CD1c-positive myeloid dendritic cell (primary cell): ENCODE results near the gene LHX4.

ENCODE experiments used
- DNase-seq: peaks from one replicate; pipeline ENCODE4 v3.0.0-alpha.2; 2016; ENCODE audit errors: extremely low spot score

Gene LHX4

DNA sequence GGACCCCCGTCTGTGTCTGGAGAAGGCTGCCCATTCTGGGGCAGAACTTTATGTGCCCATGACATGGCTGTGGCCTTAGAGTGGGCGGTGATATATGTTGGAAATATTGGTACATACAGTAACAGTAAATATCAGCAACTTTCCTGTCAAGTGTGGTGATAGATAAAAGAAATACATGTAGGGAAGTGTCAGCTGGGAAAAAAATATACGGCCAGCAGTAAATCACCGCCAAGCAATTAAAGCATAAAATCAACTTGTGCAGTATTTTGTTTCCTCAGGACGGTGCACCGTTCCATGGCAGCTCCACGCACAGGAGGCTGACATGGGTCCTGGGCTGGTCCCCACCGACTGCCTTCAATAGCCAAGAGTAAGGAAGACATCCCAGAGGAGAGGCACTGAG lies 27.4 kb downstream of the LHX4 start:
- DNase-seq = no peak

DNA sequence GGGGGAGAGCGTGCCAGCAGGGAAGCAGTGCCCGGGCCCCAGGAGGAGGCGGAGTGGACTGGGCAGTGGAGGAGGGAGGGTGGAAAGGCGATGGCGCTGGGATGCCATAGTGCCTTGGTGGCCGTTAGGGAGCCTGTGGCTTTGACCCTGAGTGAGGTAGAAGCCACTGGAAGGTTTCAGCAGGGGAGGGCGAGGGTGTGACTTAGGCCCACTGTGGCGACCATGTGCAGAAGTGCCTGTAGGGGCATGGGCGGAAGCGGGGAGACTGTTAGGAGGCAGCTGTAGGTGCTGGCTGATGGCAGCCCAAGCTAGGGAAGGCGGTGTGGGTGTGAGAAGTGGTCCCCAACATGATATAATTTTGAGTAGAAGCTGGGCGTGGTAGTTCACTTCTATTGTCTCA lies 28.2 kb downstream of the LHX4 start:
- DNase-seq = no peak

DNA sequence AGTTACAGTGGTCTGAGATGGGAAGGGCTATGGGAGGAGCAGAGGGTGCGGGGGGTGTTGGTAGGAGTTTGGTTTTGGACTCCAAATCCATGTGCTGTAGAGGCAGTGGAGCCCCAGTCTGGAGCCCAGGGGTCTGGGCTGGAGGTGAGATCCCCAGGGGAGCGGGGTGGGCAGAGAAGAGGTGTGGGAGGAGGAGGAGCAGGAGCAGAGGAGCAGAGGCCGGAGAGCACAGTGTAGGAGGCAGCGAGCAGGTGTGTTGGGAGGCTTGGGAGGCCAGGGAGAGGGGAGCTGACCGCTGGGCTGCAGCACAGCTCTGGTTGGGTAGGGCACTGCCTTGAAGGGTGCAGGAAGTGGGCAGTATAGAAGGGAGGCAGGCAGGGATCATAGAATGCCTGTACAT lies 28.9 kb downstream of the LHX4 start:
- no peak for DNase-seq

DNA sequence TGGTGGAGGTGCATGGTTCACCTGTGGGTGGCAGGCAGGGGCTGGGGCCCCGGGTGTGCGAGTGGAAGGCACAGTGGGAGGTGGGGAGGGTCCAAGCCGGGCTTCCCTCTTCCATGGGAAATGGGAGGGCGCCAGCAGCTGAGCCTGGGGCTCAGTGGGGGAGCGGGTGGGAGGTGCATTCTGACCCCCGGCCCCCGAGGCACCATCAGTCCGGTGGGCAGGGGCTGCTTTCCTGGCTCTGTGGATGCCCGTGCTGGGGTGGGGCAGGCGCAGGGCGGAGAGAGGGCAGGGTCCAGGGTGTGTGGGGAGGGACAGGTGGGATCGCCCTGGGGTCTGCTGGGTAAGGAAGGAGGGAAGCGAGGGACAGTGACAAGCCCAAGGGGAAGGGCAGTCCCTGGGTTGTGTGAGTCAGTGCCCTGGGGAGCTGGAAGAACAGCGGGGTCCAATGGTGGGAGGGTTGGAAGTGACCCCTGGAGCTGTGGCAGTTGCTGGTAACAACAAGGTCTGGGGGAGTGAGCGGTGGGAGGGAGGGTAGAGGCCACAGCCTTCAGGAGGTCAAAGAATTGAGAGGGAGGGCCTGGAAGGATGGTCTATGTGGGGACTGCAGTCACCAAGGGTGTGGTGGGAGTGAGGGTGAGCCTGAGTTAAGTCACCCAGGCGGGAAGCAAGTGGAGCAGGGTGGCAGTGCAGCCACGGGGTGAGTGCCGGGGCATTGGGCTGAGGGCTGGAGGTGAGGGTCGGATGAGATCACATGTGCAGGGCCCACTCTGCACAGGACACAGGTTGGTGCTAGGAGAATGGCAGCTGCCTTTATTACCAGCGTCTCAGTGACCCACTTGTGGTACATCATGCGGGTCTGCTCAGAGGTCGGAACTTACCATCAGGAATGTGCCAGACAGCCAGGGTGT lies 29.6 kb downstream of the LHX4 start:
- no peak for DNase-seq

DNA sequence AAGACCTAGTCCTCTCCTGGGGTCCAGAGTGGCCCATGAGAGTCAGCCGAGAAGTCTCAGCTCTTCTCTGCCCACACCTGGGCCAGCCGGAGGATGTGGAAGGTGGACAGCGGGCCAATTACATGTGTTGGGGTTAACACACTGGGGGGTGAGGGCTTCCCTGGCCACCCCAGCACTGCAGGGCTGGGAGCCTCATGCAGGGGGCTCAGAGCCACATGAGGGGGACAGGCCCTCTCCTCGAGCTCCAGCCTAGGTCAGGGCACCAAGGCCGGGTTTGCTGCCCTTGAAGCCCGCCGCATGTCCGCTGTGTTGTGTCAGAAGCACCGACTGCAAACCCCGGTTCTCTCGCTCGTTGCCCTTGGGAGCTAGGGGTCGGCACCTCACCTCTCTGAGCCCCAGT lies 30.5 kb downstream of the LHX4 start:
- no peak for DNase-seq

DNA sequence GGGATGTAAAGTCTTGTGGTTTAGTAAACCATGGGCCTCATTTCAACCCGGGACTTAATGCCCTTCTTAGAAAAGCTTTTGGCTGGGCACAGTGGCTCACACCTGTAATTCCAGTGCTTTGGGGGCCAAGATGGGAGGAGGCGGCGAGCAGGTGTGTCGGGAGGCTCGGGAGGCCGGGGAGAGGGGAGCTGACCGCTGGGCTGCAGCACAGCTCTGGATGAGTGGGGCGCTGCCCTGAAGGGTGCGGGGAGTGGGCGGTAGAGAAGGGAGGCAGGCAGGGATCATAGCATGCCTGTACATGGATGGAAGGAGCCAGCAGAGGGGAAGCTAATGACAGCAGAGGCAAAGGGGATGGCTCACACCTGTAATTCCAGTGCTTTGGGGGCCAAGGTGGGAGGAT lies 31.0 kb downstream of the LHX4 start:
- DNase-seq = no peak

DNA sequence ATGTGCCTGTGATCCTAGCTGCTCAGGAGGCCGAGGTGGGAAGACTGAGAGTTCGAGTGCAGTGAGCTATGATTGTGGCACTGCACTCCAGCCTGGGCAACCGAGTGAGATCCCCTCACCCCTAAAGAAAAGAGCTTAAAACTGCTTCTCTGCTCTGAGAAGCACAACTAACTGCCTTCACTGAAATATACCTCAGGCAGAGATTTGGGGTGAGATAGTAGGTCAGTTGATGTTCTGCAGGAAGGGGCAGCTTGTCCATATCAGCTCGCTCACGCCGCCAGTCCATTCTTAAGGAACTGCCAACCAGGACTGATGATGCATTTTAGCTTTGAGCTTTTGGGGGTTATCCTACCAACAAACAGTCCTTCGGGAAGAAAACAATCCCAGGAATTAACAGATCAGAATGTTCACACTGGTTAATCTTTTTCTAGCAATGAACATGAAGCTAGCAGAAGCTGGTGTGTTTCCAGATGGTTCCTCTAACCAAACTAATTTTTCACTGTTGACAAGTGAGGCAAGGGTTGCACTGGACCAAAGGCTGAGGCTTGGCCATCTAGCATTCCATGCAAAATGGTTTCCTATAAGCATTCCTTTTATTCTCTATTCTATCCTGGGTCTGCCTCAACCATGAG lies 31.6 kb downstream of the LHX4 start:
- no peak for DNase-seq

DNA sequence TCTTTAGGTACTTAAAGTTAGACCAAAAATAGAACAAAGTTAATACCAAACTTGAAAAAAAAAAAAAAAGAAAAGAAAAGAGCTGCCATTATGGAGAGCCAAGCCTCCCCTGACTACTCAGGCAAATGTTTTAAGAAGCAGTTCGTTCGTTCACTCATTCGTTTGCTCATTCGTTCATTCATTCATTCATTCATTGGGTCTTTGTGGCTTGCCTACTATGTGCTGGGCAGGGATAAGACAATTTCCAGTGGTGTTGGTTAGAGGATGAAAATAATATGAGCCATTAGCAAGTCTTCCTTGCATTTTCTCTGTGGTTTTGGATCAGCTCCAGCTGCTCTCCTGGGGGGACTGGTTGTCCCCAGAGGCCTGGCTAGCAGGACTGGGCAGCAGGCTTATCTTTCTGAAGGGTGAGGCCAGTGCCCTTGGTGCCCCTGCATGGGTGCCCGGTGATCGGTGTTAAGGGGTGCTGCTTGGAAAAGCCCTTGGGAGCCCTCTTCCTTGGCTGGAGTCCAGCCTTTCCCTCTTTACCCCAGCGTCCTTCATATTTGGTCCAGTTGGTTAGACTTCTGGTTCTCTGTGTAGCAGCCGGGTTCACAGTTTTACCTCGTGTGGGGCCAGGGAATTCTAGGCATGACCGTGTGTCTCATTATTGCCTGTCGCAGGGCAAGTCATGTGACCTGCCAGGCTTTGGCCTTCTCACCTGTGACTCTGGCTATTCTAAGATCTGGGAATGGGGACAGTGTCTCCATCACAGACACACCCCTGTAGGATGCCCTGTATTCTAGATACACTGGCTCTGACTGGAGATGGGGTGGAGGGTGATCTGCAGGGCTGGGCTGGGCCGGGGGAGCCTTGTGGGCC lies 32.8 kb downstream of the LHX4 start:
- DNase-seq = no peak

DNA sequence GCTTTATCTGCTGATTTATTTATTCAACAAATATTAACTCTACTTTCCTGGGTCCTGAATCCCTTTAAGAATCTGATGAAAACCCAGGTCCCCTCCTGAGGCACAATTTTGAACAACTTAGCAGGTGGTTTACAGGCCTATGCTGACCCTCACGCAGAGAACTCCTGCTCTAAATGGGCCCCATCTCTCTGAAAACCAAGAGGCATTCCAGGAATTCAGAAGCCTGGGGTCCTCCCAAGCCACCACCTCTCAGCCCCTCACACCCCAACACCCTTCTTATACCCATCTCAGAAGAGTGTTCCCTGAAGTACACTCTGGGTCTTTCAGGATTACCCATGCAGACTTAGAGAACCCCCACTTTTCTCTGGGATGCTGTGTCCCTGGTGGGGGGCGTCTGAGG lies 34.5 kb downstream of the LHX4 start:
- DNase-seq = no peak

DNA sequence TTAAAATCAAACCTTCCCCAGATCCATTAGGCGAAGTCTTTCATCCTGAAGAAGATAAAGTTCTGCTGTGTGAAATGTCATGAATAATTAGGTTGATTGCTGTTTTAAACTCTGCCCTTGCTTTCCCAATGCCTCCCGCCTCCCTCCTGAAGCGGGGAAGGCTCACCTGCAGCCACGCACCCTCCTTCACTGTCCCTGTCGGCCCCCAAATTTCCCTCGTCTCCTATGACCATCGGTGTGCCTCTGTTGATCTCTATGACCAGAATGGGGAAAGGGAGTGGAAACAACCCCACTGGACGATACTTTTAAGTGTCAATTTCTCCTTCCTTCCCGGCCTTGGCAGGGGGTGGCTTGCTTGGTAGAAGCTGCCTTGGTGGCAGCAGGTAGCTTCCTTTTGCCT lies 35.1 kb downstream of the LHX4 start:
- no peak for DNase-seq

DNA sequence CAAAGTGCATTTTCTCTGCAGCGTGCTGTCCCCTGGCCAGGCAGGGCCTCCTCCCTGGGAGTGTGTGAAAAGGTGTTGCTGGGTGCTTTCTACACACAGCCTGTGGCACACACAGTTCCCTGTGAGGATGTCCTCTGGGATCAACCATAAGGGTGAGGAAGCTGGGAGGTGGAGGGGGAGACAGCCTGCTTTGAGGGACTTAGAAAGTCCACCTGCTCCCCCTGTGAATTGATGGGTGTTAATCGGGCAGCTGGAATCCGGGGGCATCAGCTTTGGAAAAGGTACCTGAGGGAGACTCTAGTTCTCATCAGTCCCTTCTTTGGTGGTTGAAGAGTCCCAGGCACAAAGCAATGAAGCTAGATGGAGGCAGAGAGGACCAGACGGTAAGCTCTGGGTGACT lies 35.8 kb downstream of the LHX4 start:
- DNase-seq = no peak

DNA sequence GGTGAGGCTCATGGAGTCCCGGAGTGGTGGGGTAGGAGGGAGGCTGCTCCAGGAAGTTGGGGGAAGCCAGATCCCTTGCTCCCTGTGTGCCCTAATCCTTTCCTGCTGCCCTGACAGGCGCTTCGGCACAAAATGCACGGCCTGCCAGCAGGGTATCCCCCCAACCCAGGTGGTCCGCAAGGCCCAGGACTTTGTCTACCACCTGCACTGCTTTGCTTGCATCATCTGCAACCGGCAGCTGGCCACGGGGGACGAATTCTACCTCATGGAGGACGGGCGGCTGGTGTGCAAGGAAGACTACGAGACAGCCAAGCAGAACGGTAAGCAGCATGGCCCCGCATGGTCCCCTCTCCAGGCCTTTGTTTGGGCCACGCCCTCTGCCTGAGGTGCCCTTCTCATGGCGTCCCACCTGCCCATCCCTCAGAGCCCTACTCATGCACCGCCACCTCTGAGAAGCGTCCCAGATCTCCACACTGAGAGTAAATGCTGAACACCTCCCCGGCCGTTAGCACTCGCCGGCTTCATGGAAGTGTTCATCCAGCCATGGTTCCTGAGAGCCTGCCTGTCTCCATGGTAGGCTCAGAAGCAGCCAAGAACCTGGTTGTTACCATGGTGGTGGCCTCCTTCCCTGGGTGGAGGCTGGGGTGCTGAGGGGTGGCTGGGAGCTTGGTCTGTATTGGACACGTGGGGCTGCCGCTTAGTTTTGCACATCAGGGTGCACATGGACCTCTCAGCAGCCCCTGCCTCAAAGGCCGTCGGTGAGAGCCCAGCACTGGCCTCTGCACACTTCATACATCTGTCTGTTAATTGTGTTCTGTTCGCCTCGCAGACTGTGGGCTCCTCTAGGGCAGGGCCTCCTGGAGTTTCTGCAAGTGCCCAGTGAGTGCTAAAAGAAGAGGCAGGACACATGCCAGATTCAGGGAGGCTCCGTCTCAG lies 36.5 kb downstream of the LHX4 start:
- no peak for DNase-seq

DNA sequence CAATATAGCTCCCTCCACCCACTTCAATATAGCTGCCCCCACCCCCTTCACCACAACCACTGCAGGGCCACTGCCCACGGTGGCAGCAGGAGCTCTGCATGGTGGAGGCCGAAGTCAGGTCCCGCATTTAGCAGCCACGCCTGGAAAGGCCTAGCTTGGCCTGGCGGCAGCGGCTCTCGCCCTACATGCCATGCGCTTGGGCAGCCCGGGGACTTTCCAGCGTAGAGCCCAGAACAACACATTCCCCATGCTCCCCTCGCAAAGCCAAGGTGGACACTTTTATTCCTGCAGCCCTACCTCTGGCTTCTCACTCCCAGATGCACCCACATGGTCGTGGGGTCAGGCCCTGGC lies 37.1 kb downstream of the LHX4 start:
- no peak for DNase-seq

DNA sequence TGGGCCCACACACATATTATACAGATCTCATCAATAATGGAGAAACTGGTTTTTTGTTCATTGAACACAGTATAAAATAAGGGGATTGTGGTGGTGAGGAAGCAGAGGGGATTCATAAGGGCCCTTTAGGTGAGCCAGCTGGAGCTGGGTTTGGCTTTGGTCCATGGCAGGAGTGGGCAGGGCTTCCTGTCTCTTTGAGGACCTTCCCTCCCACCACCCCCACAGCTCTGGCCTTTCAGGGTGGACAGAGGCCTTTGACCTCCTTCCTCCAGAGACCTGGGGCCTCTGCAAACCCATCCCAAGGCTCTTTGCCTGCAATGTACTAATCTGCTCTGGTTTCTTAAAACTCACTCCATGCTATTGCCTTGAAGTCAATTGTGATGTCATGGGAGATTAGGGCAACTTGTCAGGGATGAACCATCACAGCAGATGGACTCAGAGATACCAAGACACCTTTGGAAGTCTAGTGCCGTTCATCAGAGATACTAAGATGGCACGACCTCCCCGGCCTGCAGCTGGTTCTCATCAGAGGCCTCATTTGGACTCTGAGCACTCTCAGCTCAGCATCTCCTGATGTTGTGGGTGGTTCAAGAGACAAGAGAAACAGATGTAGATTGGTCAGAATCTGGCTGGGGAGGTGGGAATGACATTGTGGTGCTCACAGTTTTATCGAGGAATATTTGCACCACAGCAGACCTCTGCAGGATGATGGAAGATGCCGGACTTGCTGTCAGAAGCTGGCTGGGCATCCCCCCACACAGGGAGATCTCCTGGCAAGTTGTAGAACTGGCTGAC lies 37.9 kb downstream of the LHX4 start:
- DNase-seq = peak; percentile 26

DNA sequence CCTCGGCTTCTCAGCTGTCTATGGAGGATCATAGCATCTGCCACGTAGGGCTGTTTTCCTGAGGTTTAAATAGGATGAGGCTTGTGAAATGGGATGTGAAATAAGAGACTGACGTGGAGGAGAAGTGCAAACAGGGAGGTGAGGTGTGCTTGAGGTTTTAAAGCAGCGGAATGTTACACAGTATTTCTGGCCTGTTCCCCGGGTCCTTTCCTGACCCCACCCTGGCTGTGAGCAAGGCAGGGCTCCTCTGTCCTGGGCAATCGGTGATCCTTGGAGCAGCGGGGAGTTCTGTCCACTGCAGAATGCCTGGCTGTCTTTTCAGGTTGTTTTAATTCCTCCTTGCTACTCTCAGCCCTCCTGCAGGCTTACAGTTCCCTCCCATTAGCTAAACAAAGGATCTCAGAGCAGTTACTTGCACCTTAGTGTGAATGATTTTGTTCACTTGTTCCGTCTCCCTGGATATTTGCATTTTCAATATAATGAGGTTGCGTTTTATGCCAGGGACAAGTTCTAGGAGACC lies 38.6 kb downstream of the LHX4 start:
- no peak for DNase-seq

DNA sequence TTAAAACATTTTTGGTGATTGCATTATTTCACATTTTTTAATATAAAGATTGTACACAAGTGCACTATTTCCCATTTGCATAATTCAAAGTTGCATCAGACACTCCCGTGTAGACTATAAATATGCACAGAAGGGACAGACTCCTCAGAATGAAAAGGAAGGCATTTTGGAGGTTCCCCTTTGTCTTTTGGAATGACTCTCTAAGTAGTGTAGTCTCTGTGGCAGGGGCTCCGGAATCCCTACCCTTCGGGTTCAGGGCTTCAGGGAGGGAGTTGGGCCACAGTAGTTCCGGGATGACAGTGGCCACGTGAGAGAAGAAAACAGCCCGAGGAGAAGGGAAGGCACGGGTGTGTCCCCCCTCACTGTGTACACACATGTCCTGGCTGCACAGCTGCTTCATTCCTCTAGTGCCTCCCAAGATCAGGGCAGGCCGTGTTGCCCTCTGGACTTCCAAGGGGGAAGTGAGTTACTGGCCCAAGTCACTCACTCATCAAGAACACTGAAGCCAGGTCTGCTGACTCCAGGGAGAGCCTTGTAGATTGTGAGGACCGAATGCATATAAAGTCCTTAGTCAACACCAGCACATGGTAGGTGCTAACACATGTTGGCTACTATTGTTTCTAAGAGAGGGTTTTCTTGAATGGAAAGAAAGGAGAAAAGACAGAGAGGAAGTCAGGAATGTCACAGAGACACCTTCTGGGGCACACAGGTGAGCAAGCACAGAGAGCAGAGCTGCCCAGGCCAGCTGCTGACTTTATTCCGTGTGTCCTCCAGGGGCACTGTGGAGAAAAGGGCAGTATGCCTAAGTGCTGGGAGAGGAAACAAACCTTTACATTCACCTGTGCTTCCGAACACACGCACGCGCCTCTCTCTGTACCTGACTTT lies 39.8 kb downstream of the LHX4 start:
- DNase-seq = peak; percentile 39

DNA sequence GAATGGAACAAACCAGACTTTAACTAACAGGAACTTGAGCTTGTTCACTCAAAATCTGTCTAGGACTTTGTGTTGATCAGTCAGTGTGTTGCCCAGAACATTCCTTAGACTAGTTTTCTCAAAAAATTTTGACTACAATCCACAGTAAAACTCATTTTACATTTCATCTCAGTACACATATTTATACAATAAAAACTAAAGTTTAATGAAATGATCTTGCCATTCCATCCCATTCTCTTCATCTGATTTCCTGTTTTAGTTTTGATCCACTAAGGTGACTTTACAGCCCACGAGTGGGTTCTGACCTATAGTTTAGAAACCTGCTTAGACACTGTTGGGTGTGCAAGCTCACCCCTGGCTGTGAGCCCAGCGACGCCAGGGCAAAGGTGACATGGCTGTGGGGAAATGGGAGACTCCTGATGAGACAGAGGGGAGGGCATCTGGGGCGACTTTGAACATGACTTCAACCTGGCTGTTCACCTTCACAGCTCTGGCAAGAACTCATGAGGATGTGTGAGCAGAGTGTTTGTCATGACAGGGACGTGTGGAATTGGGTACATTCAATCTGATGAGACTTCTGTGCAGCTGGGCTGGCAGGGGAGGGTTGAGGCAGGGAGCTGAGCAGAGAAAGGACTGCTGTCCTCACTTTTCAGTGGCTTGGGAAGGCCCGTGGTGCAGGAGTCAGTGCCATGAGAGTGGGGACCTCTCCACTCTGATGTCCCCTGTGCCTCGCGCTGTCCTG lies 40.6 kb downstream of the LHX4 start:
- DNase-seq = no peak
